GM19455 (cell line): ENCODE results near the gene DCD.

Source experiments
- ATAC-seq: cut with Tn5 transposase; IDR thresholded peaks from one replicate; pipeline ENCODE4 v1.9.1; 2021; ENCODE audit not compliant: unreplicated experiment

The DCD gene

GRCh38 chr12:54608769-54609168 is 39.4 kb downstream of the DCD start:
- ATAC-seq, result no peak

- ATAC-seq, result no peak
Observed at GRCh38 chr12:54608156-54608555, 40.0 kb downstream of the DCD start.

DNA sequence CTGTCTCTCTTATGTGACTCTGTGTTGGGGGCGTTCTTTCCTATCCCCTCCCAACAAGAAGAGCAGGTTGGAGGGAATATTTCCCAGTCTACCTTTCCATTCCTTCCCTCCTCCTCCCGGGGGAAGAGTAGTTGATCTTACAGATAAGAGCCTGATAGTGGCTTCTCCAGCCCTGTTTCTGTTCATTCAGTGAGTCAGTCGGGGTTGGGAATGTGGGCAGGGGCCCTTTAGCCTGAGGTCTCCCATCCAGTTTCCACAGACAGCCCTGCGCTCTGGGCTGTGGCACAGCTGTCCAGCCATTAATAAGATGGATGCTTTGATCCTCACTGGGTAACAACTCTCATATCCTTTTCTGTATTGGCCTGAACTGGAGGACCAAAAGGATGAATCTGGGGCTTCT is 41.6 kb downstream of the DCD start:
- ATAC-seq, result no peak

DNA sequence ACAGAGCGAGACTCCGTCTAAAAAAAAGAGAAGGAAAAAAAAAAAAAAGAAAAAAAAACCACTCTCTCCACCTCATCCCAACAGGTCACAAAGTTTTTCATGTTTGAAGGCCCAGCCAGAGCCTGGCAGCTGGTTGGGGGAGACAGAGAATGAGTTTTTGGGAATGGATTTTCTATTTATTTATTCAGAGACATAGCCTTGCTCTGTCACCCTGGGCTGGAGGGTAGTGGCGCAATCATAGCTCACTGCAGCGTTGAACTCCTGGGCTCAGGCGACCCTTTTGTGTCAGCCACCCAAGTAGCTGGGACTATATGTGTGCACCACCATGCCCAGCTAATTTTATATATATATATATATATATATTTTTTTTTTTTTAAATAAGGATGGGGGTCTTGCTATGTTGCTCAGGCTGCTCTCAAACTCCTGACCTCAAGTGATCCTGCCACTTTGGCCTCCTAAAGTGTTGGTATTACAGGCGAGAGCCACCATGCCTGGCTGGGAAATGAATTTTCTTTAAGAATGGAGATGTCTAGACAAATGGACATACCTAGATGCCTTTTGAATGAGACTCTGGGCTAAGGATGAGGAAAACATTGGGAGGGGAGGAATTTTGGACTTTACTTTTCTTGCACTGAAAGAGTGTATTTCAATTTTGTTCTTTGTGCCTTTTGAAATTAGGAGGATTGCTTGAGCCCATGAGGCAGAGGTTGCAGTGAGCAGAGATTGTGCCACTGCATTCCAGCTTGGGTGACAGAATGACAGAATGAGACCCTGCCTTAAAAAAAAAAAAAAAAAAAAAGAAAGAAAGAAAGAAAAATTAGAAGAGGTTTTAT is 42.8 kb downstream of the DCD start:
- ATAC-seq, result no peak

DNA sequence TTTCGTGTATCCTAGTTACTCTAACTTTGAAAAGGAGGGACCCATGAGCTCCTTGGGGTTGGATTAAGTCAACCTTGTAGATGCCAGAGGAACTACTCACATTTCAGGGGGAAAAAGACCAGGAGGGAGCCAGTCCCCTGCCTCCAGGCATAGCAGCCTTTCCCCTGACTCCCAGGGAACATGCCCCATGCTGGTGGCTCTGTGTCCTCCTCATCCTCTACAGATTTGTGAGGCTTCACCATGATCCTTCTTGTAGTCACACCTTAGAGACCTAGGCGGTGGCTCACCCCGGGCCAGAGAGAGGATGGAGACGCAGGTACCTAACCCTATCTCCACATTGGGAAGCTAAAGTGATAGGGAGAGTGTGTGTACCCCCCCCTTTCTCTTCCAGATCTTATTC is 43.7 kb downstream of the DCD start:
- no peak for ATAC-seq

DNA sequence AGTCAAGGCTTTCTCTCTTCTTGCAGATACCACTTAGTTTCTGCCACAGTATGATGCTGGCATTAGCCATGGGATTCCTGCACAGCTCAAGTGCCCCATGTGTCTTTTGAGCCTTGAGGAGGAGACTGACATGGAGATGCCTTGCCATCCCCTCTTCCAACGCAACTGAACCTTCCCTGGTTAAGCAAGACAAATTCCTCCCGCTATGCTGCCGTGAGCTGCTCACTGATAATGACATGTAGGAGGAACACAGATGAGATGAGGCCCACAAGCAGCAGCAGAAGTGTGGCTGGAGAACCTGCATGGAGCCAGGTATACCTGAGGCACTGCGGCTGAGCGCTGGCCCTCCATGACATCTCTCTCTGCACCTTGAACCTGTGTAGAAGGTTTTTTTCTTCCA is 44.3 kb downstream of the DCD start:
- ATAC-seq, result no peak

- ATAC-seq, result peak; percentile 90
Observed at GRCh38 chr12:54603173-54603814, 44.9 kb downstream of the DCD start.

GRCh38 chr12:54602661-54603060 is 45.5 kb downstream of the DCD start:
- no peak for ATAC-seq

DNA sequence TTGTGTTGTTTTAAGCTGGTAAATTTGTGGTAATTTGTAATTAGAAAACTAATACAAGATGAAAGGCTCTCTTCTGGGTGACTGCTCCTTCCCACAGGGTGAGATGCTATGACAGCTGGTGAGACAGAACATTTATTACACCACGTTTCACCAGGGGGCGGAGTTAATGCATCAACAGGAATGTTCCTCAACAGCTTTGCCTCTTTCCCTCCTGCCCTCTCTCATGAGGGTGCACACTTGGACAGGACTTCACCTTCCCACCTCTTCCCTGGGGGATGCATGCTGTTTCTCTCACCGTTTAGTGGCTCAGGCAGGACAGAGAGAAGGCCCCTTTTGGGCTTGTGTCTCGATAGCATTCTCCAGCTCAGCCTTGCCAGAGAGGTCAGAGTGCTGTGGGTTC is 46.3 kb downstream of the DCD start:
- no peak for ATAC-seq

GRCh38 chr12:54598970-54599369 is 49.2 kb downstream of the DCD start:
- ATAC-seq, result no peak

- ATAC-seq, result no peak
Observed at GRCh38 chr12:54596526-54596946, 51.6 kb downstream of the DCD start.

DNA sequence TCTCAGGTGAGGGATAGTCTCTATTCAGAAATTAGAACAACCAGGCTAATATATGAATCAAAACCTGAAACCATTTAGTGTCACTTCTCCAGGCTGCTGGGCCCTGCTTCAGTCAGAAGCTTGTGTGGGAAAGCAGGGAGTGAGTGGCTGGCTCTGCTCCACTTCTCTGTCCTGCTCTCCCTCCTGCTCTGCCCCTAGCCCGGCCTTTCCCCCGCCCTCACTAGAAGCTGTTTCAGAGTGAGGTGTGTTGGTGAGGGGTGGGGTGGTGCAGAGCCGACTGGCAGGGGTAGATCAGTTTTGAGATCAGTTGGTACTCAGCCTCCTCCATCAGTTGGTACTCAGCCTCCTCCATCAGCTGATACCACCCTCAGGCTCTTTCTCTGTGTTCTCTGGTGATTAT is 52.7 kb downstream of the DCD start:
- ATAC-seq, result no peak
